Posterior vena cava (tissue), 2 donors: ENCODE measurements around the gene LRBA. TPM values are rescaled to one million over a fixed set of nuclear protein-coding genes. Genes with fewer than 3 reads are reported as not detected.

Experiments used
- DNase-seq: peaks from one replicate; pipeline ENCODE4 v3.0.0-alpha.2; 2020; ENCODE audit warnings: low spot score
- intact Hi-C, 2 donors: fragments of 100-400 bp; cut with DNase I; formaldehyde crosslinking; loops; one replicate each; pipeline versions ENCODE4 v1.14.1 to v1.14.2; 2022 to 2023
- total RNA-seq, 2 donors: library from RNA; stranded (reverse); fragmentation: NEBNext Ultra II Directional; extraction: Animal tissue kit (Norgen Biotek cat#: 25700); gene quantifications; one replicate each; pipeline ENCODE4 v1.2.1, GENCODE V29; 2021
- donor health status: DM: yes; HTN: yes; CAD: no.
- donor health status: DM: yes; HTN: yes; CAD: no.

The LRBA gene
- total RNA-seq, 2 donors from 2014 or later = 21.0 to 23.0 TPM

DNA sequence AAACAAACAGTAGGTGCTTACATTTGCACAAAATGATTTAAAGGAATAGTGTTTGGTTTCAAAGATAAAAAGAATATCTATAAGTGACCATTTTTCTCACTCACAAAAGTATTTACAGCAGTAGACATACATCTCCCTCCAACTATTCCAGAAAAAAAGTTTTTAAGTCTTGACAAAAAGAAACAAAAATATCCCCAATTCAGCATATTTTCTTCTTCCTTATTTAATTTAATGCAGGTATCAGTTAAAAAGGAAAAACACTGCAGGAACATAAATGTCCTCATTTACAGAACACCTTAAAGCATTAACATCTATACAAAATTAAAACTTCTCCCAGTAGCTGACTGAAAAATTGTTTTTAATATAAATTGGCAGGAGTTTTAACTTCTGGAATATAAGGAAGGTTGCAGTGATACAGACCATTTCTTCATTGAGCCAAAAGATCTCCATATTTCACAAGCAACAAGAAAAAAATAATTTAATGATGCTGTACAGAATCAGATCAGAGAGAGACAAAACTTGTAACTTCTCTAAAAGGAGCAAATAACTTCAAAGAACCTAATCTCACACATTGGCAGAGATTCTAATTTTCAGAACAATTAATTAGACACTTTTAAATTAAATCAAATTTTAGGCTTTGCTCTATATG, 428.8 kb downstream of the LRBA start:
- intact Hi-C loops = no loop called here
- no peak for DNase-seq

DNA sequence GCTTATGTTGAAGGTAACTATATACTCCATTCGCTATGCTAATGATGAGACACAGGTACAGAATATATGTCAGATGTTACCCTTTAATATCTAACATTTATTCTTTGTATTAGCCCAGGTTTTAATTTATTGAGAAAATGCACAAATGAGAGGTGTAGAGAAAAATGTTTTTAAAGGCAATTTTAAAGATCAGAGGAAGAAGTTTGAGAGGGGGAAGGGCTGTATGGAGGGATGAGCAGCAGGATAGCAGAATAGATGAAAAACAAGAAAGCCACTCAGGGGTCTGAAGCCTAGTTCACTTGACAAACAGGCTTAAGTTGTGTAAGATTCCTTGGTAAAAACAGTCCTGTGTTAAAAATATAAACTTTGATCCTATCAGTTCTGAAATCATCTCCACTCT, 429.5 kb downstream of the LRBA start:
- no peak for DNase-seq
- intact Hi-C loops = no loop called here

DNA sequence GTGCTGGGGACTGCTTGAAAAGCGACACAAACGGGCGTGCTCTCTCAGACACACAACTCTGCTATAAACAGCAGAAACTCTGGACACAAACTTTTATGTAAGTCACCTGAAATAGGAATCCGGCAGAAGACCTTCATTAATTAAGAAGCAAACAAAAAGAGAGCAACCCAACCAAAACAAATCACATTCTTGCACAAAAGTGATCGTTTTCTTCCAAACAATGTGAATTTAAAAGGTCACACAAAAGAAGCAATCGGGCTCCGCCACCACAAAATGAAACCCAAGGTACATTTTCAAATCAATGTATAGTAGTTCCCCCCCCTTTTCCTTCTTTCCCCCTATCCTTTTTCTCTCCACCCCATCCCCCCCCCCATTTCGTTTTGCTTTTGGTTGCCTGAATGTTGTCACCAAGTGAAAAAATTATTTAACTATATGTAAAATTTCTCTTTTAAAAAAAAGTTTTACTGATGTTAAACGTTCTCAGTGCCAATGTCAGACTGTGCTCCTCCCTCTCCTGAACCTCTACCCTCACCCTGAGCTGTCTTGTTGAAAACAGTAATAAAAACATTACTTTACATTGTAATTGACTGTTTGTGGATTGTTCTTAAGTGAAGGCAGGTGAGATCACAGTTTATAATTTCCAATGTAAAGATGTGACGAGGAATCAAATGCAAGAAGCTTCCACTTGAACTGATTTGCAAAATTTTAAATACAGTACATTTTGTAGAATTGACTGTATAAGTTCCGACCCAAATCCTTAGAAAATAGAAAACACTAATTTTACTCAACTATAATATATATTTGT, 430.8 kb downstream of the LRBA start:
- intact Hi-C loops = no loop called here
- no peak for DNase-seq

DNA sequence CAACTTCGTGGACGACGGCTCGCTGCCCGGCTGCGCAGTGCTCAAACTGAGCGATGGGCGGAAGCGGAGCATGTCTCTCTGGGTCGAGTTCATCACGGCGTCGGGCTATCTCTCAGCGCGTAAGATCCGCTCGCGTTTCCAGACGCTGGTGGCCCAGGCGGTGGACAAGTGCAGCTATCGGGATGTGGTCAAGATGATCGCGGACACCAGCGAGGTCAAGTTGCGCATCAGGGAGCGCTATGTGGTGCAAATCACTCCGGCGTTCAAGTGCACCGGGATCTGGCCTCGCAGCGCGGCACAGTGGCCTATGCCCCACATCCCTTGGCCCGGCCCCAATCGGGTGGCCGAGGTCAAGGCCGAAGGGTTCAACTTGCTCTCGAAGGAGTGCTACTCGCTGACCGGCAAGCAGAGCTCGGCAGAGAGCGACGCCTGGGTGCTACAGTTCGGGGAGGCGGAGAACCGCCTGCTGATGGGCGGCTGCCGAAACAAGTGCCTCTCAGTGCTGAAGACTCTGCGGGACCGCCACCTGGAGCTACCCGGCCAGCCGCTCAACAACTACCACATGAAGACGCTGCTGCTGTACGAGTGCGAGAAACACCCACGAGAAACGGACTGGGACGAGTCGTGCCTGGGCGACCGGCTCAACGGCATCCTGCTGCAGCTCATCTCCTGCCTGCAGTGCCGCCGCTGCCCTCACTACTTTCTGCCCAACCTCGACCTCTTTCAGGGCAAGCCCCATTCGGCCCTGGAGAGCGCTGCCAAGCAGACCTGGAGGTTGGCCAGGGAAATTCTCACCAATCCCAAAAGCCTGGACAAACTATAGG, 431.6 kb downstream of the LRBA start:
- DNase-seq = peak; percentile 74
- intact Hi-C loops = no loop called here

DNA sequence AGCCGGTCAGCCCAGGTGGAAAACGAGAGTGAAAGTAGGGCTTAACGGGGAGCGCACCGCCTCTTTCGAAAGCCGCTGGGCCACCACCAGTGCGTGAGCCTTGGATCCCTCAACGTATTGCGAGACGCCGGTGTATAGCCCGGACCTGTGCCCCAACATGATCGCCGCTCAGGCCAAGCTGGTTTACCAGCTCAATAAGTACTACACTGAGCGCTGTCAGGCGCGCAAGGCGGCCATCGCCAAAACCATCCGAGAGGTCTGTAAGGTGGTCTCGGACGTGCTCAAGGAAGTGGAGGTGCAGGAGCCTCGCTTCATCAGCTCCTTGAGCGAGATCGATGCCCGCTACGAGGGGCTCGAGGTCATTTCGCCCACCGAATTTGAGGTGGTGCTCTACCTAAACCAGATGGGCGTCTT, 432.2 kb downstream of the LRBA start:
- intact Hi-C loops = no loop called here
- DNase-seq = no peak

DNA sequence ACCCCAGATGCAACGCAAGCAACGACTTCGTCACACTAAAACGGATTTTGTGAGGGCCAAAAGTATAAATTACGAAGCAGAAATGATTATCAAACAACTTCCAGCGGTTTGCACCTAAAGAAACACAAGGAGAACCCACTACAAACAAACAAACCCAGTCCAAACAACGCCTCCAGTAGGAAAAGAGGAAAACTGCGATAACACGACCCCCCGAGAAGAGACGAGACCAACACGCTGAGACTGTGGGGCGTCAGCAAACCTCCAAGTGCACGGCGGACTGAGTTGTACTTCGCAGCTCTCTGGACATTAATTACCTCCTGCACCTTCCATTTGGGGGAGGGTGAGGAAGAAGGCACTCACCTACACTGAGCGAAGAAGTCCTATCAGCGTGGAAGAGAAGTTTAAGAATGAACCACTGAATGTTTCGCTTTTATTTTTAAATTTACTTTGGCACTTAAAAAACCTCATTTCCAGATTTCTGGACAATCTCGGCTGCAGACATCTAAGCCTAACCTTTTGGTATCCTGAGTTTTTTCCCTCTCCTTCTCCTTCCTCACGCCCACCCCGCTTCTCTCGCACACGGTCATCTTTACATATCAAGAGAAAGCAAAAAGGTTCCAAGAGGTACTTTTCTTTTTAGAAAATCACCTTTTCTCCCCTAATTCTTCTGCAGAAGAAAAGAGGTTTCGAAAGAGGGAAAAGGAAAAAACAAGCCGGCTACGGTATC, 432.8 kb downstream of the LRBA start, which contains the start of gene MAB21L2:
TSS of gene MAB21L2 (plus strand) at position 6 of the 727 bp plus-strand sequence. CDS start 879 bp downstream, outside the sequence.
- no peak for DNase-seq
- intact Hi-C loops = no loop called here

DNA sequence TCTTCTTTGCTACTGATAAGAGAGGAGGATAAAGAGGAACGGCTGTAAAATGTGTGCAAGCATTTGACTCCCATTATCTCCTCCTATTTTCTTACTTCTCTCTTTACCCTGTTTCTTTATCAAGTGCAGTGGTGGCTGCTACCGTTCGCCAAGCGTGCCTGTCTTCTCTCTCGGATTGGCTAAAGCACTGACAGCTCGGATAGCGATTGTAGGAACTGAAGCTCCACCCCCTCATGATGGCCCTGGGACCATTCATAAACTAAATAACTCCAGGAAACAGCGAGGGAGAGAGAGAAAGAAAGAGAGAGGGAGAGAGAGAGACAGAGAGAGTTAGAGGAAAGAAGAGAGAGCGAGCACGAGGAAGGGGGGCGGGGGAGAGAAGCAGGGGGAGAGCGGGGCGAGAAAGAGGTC, 433.4 kb downstream of the LRBA start:
- intact Hi-C loops = no loop called here
- no peak for DNase-seq

DNA sequence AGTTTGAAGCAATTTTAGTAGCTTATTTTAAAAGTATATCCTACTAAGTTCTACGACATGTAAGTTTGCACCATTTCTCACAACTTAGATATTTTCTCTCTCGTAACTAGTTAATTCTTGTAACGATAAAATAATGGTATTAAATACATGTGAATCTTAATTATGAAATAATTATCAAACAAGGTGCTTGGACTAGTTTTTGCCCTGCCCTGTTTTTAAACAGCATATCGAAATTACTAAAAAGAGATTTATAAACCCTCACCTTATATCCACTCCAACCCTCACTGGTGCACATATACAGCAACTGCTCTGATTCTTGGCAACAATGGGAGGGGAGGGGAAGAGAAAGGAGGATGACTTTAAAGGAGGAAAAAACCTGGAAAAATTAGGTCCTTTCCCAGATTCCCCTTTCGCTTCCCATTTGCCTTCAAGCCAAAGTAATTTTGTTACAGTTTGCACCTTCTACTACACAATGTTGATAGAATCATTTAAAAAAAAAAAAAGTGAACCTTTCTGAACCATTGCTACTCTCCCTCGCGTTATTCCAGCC, 434.0 kb downstream of the LRBA start:
- intact Hi-C loops = no loop called here

DNA sequence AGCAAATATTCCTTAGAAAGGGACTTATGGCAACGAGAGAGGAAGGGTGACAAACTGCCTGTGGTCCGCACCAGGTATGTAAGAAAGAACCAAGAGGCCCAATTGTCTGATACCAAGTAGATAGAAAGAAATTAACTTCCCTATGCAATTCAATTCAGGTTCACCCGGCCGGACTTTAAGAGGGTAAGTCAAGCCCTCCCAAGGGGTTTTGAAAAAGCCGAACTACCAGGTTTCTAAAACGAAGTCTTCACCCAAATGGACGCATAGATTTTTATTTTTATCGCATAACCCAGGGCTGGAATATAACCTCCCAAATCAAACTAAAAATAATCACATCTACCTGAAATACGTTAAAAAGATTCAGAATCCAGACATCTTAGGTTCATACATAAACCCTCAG, 434.8 kb downstream of the LRBA start:
- intact Hi-C loops = no loop called here

More for the DNA sequence above, 434.0 kb downstream of the LRBA start:
- no peak for DNase-seq

DNA sequence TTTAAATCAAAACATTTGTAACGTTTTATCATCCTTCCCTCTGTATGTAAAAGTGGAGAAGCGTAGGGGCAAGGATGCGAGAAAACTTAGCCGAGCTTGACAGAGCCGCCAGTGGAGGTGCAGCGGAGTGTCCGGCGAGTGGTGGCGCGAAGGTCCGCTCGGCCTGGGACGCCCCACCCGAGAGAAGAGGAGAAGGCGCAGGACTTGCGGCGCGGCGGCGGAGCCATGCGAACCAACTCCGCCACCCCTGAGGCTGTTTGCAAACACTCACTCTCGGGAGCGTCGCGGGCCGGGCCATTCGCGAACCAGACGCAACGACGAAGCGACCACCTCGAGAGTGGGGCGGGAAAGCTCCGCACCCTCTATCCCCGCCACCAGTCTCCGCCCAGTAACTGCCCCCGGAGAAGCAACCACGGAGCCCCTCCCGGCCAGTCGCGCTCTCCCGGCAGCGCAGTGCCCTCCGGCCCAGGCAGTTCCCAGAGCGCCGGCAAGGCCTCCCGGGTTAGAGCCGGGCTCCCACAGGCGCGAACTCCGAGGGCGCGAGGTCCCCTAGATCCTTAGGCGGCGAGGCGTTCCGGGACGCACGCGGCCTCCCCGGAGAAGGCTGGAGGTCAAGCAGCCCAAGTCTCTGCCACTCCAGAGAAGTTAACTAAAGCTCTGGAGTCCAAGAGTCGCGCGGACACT, 435.4 kb downstream of the LRBA start:
- DNase-seq = no peak
- intact Hi-C loops = no loop called here

More for the DNA sequence above, 434.8 kb downstream of the LRBA start:
- DNase-seq = no peak

DNA sequence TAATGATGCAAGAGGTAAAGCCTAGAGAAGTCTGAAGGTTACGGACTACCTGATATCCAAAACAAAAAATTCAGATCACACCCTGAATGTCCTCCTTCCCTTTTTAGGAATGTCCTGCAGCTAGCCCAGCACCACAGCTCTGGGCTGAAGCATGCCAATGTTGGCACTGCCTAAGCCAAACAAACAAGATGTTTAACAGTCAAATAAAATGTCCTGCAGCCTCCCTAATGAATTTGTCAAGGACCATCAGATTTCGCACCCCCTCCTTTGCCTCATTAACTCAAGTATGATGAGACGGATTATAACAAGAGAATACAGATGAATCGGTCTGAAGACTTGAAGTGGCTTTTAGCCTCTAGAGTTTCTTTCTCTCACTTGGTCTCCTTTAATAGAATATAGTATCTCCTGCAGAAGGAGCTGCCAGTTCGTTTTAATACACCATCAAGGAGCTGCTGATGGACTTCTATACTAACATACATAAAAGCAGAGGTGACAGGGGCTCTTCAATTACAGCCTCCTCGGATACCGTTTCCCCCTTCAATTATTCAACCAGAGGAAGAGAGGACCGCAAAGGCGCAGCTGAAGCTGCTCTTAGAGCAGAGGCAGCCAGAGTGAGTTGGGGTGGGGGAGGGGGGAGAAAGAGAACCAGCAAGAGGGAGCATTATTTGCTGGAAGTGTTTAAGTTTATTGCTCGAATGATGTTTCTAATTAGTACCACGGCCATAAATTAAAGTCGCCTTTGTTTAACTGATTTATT, 436.2 kb downstream of the LRBA start:
- DNase-seq = no peak

DNA sequence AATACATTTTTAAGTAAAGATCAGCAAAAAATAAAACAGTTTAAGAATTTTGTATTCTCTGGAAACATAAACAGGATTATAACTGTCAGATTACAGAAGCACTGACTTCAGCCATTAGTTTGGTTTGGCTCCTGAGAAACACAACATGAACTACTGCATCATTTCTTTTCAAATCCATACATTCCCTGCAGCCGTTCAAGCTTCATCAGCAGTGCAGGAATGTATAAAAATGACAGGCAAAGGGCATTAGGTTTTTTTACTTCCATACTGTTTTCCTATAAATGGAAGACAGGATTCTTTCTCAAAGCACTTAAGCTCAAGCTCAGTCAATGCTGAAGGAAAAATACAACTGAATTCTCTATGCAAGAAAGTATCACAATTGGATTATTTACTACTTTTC, 437.3 kb downstream of the LRBA start:
- DNase-seq = no peak
- intact Hi-C loops = no loop called here

More for the DNA sequence above, 436.2 kb downstream of the LRBA start:
- intact Hi-C loops = no loop called here

DNA sequence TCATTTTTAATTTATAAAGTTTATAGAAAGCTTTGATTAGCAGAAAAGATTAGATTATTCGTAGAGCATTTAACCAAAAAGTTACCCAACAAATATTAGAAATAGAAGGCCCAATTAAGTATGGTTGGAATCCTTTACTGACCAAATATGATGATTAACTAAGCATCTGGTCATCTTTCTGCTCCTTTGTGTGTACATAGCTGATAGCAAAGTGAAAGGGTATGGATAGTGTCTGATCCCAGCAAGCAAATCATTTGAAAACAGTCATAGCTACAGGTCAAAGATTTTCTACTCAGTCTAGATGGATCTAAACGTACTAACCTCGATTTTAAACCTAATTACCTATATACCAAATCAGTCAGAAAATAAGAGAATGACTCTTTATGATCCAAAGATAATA, 440.4 kb downstream of the LRBA start:
- no peak for DNase-seq
- intact Hi-C loops = no loop called here

DNA sequence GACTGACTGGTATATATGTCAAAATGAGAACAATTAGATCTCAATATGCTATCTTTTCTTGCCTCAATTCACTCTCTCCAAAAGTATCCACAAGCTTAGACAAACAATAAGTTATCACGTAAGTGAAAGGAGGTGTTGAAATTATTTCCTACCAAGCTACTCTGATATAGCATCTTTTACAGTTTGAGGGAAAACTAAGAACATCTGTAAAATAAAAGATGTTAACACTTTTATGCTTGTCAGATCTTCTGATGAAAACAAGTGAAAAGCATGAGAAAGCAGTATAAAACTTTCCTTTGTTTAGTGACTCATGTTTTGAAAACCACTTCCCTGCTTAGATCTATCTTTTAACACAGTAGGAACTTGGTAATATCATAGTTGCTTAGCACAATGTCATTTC, 441.6 kb downstream of the LRBA start:
- DNase-seq = no peak
- intact Hi-C loops = no loop called here

DNA sequence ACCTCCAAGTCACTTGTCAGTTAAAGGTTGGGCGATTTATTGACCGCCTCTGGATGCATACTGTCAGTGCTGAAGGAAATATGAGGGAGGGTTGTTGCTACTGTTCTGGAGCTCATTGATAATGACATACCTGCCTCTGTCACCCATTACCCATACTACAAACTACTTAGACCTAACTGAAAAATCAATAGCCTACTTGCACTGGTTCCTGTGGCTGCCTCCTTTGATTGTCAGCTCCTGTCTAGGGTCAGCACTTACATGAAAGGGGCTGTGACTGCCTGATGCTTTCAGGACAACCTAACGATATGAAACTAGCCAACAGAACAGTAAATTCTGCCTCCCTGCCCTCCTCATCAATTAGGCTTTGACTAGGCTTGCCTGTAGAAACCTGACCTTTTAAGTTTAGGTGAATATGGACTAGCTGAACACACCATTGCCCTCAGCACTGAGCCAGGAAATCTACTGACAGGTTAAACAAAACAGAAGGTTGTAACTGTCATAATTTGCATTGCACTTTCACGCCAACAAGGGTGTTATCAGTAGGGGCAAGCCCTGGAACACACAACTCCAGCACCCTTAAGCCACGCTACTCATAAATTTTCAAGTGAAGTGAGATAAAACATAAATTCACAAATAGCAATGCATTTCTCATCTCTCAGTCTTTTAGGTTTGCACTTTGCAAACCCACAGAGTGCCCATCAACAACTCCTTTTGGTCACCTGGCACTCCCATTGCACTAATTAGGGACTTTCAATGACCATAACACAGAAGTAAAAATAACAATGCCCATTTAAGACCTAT, 442.2 kb downstream of the LRBA start:
- intact Hi-C loops = no loop called here
- no peak for DNase-seq

DNA sequence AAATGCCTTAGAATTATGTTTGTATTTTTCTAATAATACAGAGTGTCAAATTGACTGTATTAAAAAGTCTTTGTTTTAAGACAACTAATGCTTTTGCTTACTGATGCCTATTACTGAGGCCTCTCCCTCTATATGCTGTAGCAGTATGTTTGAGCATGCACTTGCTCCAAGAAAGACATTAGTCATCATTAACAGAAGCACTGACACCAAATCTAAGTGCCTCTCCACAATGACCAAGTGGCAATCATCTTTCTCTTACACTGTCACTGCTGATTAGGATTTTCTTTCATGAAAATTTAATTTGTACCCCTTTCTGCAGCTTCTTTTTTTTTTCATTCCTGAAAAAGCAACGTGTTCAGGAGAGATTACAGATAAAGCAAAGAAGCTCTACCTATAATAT, 444.2 kb downstream of the LRBA start:
- DNase-seq = no peak
- intact Hi-C loops = no loop called here

DNA sequence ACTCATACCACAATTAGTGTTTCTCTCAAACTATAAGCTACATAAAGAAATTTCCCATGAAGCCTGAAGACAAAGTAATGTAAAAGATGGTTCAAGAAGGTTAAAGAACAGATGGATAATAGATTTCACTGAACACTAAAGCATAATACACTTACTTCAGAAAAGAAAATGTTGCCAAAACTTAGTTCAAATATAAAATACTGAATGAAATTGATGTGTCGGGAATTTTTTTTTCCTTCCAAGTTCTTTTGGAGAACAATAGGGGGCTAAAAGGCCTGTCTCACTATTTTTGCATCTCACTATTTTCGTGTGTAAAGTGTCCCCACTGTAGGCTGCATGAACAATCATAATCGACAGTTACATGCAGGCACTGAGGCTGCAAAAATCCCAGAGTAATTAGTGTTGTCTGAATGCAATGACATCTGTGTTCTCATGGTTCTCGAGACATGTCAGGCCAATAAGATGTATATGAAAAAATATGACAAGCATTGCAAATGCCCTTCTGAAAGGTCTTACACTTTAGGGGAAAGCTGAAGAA, 445.0 kb downstream of the LRBA start:
- no peak for DNase-seq
- intact Hi-C loops = no loop called here
